ENCODE measurements around the gene SLC4A2.

The SLC4A2 gene

DNA sequence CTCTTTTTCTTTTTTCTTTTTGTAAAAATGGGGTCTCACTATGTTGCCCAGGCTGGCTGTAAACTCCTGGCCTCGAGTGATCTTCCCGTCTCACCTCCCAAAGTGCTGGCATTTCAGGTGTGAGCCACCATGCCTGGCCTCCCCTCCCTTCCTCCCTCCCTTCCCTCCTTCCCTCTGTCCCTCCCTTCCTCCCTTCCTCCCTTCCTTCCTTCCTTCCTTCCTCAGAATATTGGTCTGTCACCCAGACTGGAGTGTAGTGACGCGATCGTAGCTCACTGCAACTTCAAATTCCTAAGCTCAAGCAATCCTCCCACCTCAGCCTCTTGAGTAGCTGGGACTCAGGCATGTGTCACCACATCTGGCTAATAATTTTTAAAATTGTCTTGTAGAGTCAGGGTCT is 35.3 kb downstream of the SLC4A2 start:
- FAIRE-seq (no peak), DNase-seq (ENCODE audit: insufficient read length, low spot score) (no peak)

DNA sequence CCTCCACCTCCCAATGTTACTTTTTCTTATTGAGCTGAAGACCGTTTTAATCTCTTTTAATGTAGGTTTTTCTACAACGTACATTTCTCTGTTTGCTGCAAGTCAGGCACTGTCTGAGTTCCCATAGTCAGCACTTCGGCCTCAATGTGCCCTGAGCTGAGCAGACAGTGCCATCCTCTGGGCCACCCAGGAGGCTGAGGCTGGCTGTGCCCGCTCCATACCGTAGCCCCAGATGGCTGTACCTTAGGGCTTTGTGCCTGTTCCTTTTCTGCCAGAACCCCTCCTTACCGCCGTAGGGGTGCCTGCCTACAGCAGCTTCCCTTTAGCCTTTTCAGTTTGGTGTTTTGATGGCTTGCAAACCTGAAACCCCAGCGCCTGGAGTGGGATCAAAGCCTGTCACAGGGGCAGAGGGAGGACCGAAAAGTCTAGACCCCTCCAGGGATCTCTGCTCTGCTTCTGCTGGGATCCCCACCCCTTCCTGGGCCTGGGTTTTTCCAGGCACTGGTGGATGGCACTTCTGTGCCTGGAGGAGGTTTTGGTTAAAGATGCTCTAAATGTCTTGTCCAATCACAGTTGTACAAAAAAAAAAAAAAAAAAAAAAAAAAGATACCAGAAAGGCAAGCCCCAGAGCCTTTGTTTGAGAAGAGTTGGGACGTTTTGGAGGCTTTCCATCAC is 35.9 kb downstream of the SLC4A2 start:
- FAIRE-seq = no peak
- TF ChIP-seq POLR2A (IDR thresholded peaks at IDR 0.05; ENCODE audit: low read depth, low read length) = no peak
- TF ChIP-seq POU2F2 (IDR thresholded peaks at IDR 0.05; ENCODE audit: low read depth, low read length) = no peak
- no peak for DNase-seq (ENCODE audit: insufficient read length, low spot score)

More for the DNA sequence above, 35.3 kb downstream of the SLC4A2 start:
- TF ChIP-seq PAX5 (IDR thresholded peaks at IDR 0.05; ENCODE audit: insufficient read depth, low read length, severe bottlenecking) = no peak
- no peak for TF ChIP-seq POLR2A (IDR thresholded peaks at IDR 0.05; ENCODE audit: low read depth, low read length)
- TF ChIP-seq POLR2AphosphoS5 (IDR thresholded peaks at IDR 0.05; ENCODE audit: low read depth, low read length) = no peak
- no peak for TF ChIP-seq SPI1 (IDR thresholded peaks at IDR 0.05; ENCODE audit: low read depth, low read length)
- TF ChIP-seq POU2F2 (IDR thresholded peaks at IDR 0.05; ENCODE audit: low read depth, low read length) = no peak
- TF ChIP-seq TAF1 (IDR thresholded peaks at IDR 0.05; ENCODE audit: low read depth, low read length) = no peak

GRCh38 chr7:151095828-151096475 is 36.6 kb downstream of the SLC4A2 start:
- TF ChIP-seq POU2F2 (IDR thresholded peaks at IDR 0.05; ENCODE audit: low read depth, low read length) (no peak), TAF1 (IDR thresholded peaks at IDR 0.05; ENCODE audit: low read depth, low read length) (no peak), POLR2A (IDR thresholded peaks at IDR 0.05; ENCODE audit: low read depth, low read length) (no peak), PAX5 (IDR thresholded peaks at IDR 0.05; ENCODE audit: insufficient read depth, low read length, severe bottlenecking) (no peak), SPI1 (IDR thresholded peaks at IDR 0.05; ENCODE audit: low read depth, low read length) (no peak), POLR2AphosphoS5 (IDR thresholded peaks at IDR 0.05; ENCODE audit: low read depth, low read length) (no peak)
- no peak for FAIRE-seq
- no peak for DNase-seq (ENCODE audit: insufficient read length, low spot score)

GRCh38 chr7:151099486-151100211 is 40.3 kb downstream of the SLC4A2 start:
- no peak for DNase-seq (ENCODE audit: insufficient read length, low spot score)
- no peak for FAIRE-seq
- no peak for TF ChIP-seq POU2F2 (IDR thresholded peaks at IDR 0.05; ENCODE audit: low read depth, low read length)
- no peak for TF ChIP-seq TAF1 (IDR thresholded peaks at IDR 0.05; ENCODE audit: low read depth, low read length)
- TF ChIP-seq POLR2A (IDR thresholded peaks at IDR 0.05; ENCODE audit: low read depth, low read length) = no peak
- no peak for TF ChIP-seq POLR2AphosphoS5 (IDR thresholded peaks at IDR 0.05; ENCODE audit: low read depth, low read length)
- TF ChIP-seq PAX5 (IDR thresholded peaks at IDR 0.05; ENCODE audit: insufficient read depth, low read length, severe bottlenecking) = no peak

- DNase-seq (ENCODE audit: insufficient read length, low spot score) = no peak
- FAIRE-seq = no peak
- TF ChIP-seq POLR2AphosphoS5 (IDR thresholded peaks at IDR 0.05; ENCODE audit: low read depth, low read length) (no peak), TAF1 (IDR thresholded peaks at IDR 0.05; ENCODE audit: low read depth, low read length) (no peak), SPI1 (IDR thresholded peaks at IDR 0.05; ENCODE audit: low read depth, low read length) (no peak), PAX5 (IDR thresholded peaks at IDR 0.05; ENCODE audit: insufficient read depth, low read length, severe bottlenecking) (no peak), POU2F2 (IDR thresholded peaks at IDR 0.05; ENCODE audit: low read depth, low read length) (no peak), POLR2A (IDR thresholded peaks at IDR 0.05; ENCODE audit: low read depth, low read length) (no peak)
These were observed 41.5 kb downstream of the SLC4A2 start for GRCh38 chr7:151100921-151101320.

- TF ChIP-seq TAF1 (IDR thresholded peaks at IDR 0.05; ENCODE audit: low read depth, low read length) = no peak
- TF ChIP-seq POLR2AphosphoS5 (IDR thresholded peaks at IDR 0.05; ENCODE audit: low read depth, low read length) = no peak
- no peak for TF ChIP-seq POU2F2 (IDR thresholded peaks at IDR 0.05; ENCODE audit: low read depth, low read length)
- DNase-seq (ENCODE audit: insufficient read length, low spot score) (no peak), FAIRE-seq (no peak)
These were observed 42.4 kb downstream of the SLC4A2 start for GRCh38 chr7:151101621-151102396.

- DNase-seq (ENCODE audit: insufficient read length, low spot score) (no peak), FAIRE-seq (no peak)
- TF ChIP-seq PAX5 (IDR thresholded peaks at IDR 0.05; ENCODE audit: insufficient read depth, low read length, severe bottlenecking) (no peak), TAF1 (IDR thresholded peaks at IDR 0.05; ENCODE audit: low read depth, low read length) (no peak), POLR2A (IDR thresholded peaks at IDR 0.05; ENCODE audit: low read depth, low read length) (no peak), POLR2AphosphoS5 (IDR thresholded peaks at IDR 0.05; ENCODE audit: low read depth, low read length) (no peak), POU2F2 (IDR thresholded peaks at IDR 0.05; ENCODE audit: low read depth, low read length) (no peak), SPI1 (IDR thresholded peaks at IDR 0.05; ENCODE audit: low read depth, low read length) (no peak)
These were observed 43.6 kb downstream of the SLC4A2 start for GRCh38 chr7:151102991-151103390.

DNA sequence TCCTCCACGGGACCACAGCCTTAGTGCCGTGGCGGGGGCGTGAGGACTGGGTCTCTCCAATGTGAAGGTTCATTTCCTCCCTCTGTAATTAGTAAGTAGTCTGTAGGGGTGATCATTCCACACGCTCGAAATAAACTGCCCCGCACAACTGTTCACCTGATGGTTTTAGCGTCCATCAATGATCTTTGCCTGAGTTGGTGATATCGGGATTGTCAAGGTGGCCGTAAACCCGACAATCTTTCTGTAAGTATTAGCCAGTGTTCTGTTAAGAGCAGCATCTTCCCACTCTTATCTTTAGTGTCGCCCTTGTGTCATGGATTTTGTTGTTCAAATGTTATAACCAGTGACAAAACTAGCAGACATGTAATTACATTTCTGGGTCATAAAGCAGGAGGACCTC is 44.6 kb downstream of the SLC4A2 start:
- DNase-seq (ENCODE audit: insufficient read length, low spot score) = no peak
- no peak for FAIRE-seq
- no peak for TF ChIP-seq PAX5 (IDR thresholded peaks at IDR 0.05; ENCODE audit: insufficient read depth, low read length, severe bottlenecking)
- no peak for TF ChIP-seq POLR2AphosphoS5 (IDR thresholded peaks at IDR 0.05; ENCODE audit: low read depth, low read length)
- no peak for TF ChIP-seq POU2F2 (IDR thresholded peaks at IDR 0.05; ENCODE audit: low read depth, low read length)
- TF ChIP-seq SPI1 (IDR thresholded peaks at IDR 0.05; ENCODE audit: low read depth, low read length) = no peak
